ENCODE measurements around the gene COX5A.

The COX5A gene

GRCh38 chr15:74937590-74938371 is at the start of gene COX5A:
TSS of gene COX5A (minus strand) at chr15:74938073. CDS start at chr15:74938014, 59 bp downstream.
- Histone ChIP-seq H3K9ac (ENCODE audit: low read depth in 1 of 2, low read length in 2 of 2) (peak within 1 kb of the TSS; percentile 79 to 85), H3K27me3 (ENCODE audit: control insufficient read depth in 1 of 2, insufficient read depth in 2 of 2, low read length in 2 of 2) (no peaks in the 10 kb centered on the region), H3K9me3 (ENCODE audit: control insufficient read depth in 1 of 2, low read length in 2 of 2) (no peaks in the 10 kb centered on the region), H3K4me3 (ENCODE audit: low read depth in 1 of 2, low read length in 2 of 2) (peak within 1 kb of the TSS; percentile 82 to 89), H3K4me1 (ENCODE audit: control insufficient read depth in 1 of 2, insufficient read depth in 2 of 2, low read length in 2 of 2) (peaks cover 13 to 30% of the 10 kb centered on the region in 2 donors), H3K36me3 (ENCODE audit: control insufficient read depth in 1 of 2, insufficient read depth in 2 of 2, low read length in 2 of 2) (no peaks in the 10 kb centered on the region), H3K27ac (ENCODE audit: low read depth, low read length) (peak within 1 kb of the TSS; percentile 99)

- Histone ChIP-seq H3K4me1 (ENCODE audit: control insufficient read depth in 1 of 2, insufficient read depth in 2 of 2, low read length in 2 of 2) (no peaks in the 10 kb centered on the region), H3K9me3 (ENCODE audit: control insufficient read depth in 1 of 2, low read length in 2 of 2) (no peaks in the 10 kb centered on the region), H3K27ac (ENCODE audit: low read depth, low read length) (no peak overlapping the region)
Observed at GRCh38 chr15:74983725-74984231, 45.9 kb upstream of the COX5A start.

GRCh38 chr15:74982183-74982582 is 44.3 kb upstream of the COX5A start:
- H3K27ac ChIP-seq (ENCODE audit: low read depth, low read length), result no peak overlapping the region
- H3K9me3 ChIP-seq (ENCODE audit: control insufficient read depth in 1 of 2, low read length in 2 of 2), result no peaks in the 10 kb centered on the region
- no peaks in the 10 kb centered on the region for H3K4me1 ChIP-seq (ENCODE audit: control insufficient read depth in 1 of 2, insufficient read depth in 2 of 2, low read length in 2 of 2)
- H3K27me3 ChIP-seq (ENCODE audit: control insufficient read depth in 1 of 2, insufficient read depth in 2 of 2, low read length in 2 of 2), result no peaks in the 10 kb centered on the region
- no peaks in the 10 kb centered on the region for H3K36me3 ChIP-seq (ENCODE audit: control insufficient read depth in 1 of 2, insufficient read depth in 2 of 2, low read length in 2 of 2)
- no peak overlapping the region for H3K4me3 ChIP-seq (ENCODE audit: low read depth in 1 of 2, low read length in 2 of 2)
- H3K9ac ChIP-seq (ENCODE audit: low read depth in 1 of 2, low read length in 2 of 2), result no peak overlapping the region

More at GRCh38 chr15:74983725-74984231, 45.9 kb upstream of the COX5A start:
- Histone ChIP-seq H3K27me3 (ENCODE audit: control insufficient read depth in 1 of 2, insufficient read depth in 2 of 2, low read length in 2 of 2) (no peaks in the 10 kb centered on the region), H3K36me3 (ENCODE audit: control insufficient read depth in 1 of 2, insufficient read depth in 2 of 2, low read length in 2 of 2) (no peaks in the 10 kb centered on the region), H3K4me3 (ENCODE audit: low read depth in 1 of 2, low read length in 2 of 2) (no peak overlapping the region), H3K9ac (ENCODE audit: low read depth in 1 of 2, low read length in 2 of 2) (no peak overlapping the region)

GRCh38 chr15:74978503-74978902 is 40.6 kb upstream of the COX5A start:
- Histone ChIP-seq H3K36me3 (ENCODE audit: control insufficient read depth in 1 of 2, insufficient read depth in 2 of 2, low read length in 2 of 2) (no peaks in the 10 kb centered on the region), H3K9ac (ENCODE audit: low read depth in 1 of 2, low read length in 2 of 2) (no peak overlapping the region), H3K27ac (ENCODE audit: low read depth, low read length) (no peak overlapping the region), H3K9me3 (ENCODE audit: control insufficient read depth in 1 of 2, low read length in 2 of 2) (no peaks in the 10 kb centered on the region), H3K4me3 (ENCODE audit: low read depth in 1 of 2, low read length in 2 of 2) (no peak overlapping the region), H3K4me1 (ENCODE audit: control insufficient read depth in 1 of 2, insufficient read depth in 2 of 2, low read length in 2 of 2) (no peaks in the 10 kb centered on the region), H3K27me3 (ENCODE audit: control insufficient read depth in 1 of 2, insufficient read depth in 2 of 2, low read length in 2 of 2) (no peaks in the 10 kb centered on the region)

- no peaks in the 10 kb centered on the region for H3K36me3 ChIP-seq (ENCODE audit: control insufficient read depth in 1 of 2, insufficient read depth in 2 of 2, low read length in 2 of 2)
- H3K9me3 ChIP-seq (ENCODE audit: control insufficient read depth in 1 of 2, low read length in 2 of 2), result no peaks in the 10 kb centered on the region
- no peaks in the 10 kb centered on the region for H3K4me1 ChIP-seq (ENCODE audit: control insufficient read depth in 1 of 2, insufficient read depth in 2 of 2, low read length in 2 of 2)
- H3K27me3 ChIP-seq (ENCODE audit: control insufficient read depth in 1 of 2, insufficient read depth in 2 of 2, low read length in 2 of 2), result no peaks in the 10 kb centered on the region
- no peak overlapping the region for H3K4me3 ChIP-seq (ENCODE audit: low read depth in 1 of 2, low read length in 2 of 2)
- H3K27ac ChIP-seq (ENCODE audit: low read depth, low read length), result no peak overlapping the region
- no peak overlapping the region for H3K9ac ChIP-seq (ENCODE audit: low read depth in 1 of 2, low read length in 2 of 2)
Observed at GRCh38 chr15:74978077-74978476, 40.2 kb upstream of the COX5A start.

GRCh38 chr15:74977599-74977998 is 39.7 kb upstream of the COX5A start:
- Histone ChIP-seq H3K27me3 (ENCODE audit: control insufficient read depth in 1 of 2, insufficient read depth in 2 of 2, low read length in 2 of 2) (no peaks in the 10 kb centered on the region), H3K36me3 (ENCODE audit: control insufficient read depth in 1 of 2, insufficient read depth in 2 of 2, low read length in 2 of 2) (no peaks in the 10 kb centered on the region), H3K4me3 (ENCODE audit: low read depth in 1 of 2, low read length in 2 of 2) (no peak overlapping the region), H3K27ac (ENCODE audit: low read depth, low read length) (no peak overlapping the region), H3K4me1 (ENCODE audit: control insufficient read depth in 1 of 2, insufficient read depth in 2 of 2, low read length in 2 of 2) (no peaks in the 10 kb centered on the region), H3K9ac (ENCODE audit: low read depth in 1 of 2, low read length in 2 of 2) (no peak overlapping the region), H3K9me3 (ENCODE audit: control insufficient read depth in 1 of 2, low read length in 2 of 2) (no peaks in the 10 kb centered on the region)

- Histone ChIP-seq H3K9me3 (ENCODE audit: control insufficient read depth in 1 of 2, low read length in 2 of 2) (no peaks in the 10 kb centered on the region), H3K9ac (ENCODE audit: low read depth in 1 of 2, low read length in 2 of 2) (no peak overlapping the region), H3K27me3 (ENCODE audit: control insufficient read depth in 1 of 2, insufficient read depth in 2 of 2, low read length in 2 of 2) (no peaks in the 10 kb centered on the region), H3K36me3 (ENCODE audit: control insufficient read depth in 1 of 2, insufficient read depth in 2 of 2, low read length in 2 of 2) (no peaks in the 10 kb centered on the region), H3K4me1 (ENCODE audit: control insufficient read depth in 1 of 2, insufficient read depth in 2 of 2, low read length in 2 of 2) (no peaks in the 10 kb centered on the region), H3K4me3 (ENCODE audit: low read depth in 1 of 2, low read length in 2 of 2) (no peak overlapping the region), H3K27ac (ENCODE audit: low read depth, low read length) (no peak overlapping the region)
Observed at GRCh38 chr15:74976159-74976558, 38.3 kb upstream of the COX5A start.

- H3K9me3 ChIP-seq (ENCODE audit: control insufficient read depth in 1 of 2, low read length in 2 of 2), result no peaks in the 10 kb centered on the region
- H3K27ac ChIP-seq (ENCODE audit: low read depth, low read length), result no peak overlapping the region
- H3K4me1 ChIP-seq (ENCODE audit: control insufficient read depth in 1 of 2, insufficient read depth in 2 of 2, low read length in 2 of 2), result no peaks in the 10 kb centered on the region
- no peaks in the 10 kb centered on the region for H3K27me3 ChIP-seq (ENCODE audit: control insufficient read depth in 1 of 2, insufficient read depth in 2 of 2, low read length in 2 of 2)
- no peaks in the 10 kb centered on the region for H3K36me3 ChIP-seq (ENCODE audit: control insufficient read depth in 1 of 2, insufficient read depth in 2 of 2, low read length in 2 of 2)
- H3K9ac ChIP-seq (ENCODE audit: low read depth in 1 of 2, low read length in 2 of 2), result no peak overlapping the region
- no peak overlapping the region for H3K4me3 ChIP-seq (ENCODE audit: low read depth in 1 of 2, low read length in 2 of 2)
Observed at GRCh38 chr15:74967670-74968069, 29.8 kb upstream of the COX5A start.

- Histone ChIP-seq H3K4me1 (ENCODE audit: control insufficient read depth in 1 of 2, insufficient read depth in 2 of 2, low read length in 2 of 2) (peaks cover 0 to 6% of the 10 kb centered on the region in 2 donors), H3K9ac (ENCODE audit: low read depth in 1 of 2, low read length in 2 of 2) (no peak overlapping the region), H3K27me3 (ENCODE audit: control insufficient read depth in 1 of 2, insufficient read depth in 2 of 2, low read length in 2 of 2) (no peaks in the 10 kb centered on the region), H3K9me3 (ENCODE audit: control insufficient read depth in 1 of 2, low read length in 2 of 2) (no peaks in the 10 kb centered on the region), H3K4me3 (ENCODE audit: low read depth in 1 of 2, low read length in 2 of 2) (no peak overlapping the region), H3K36me3 (ENCODE audit: control insufficient read depth in 1 of 2, insufficient read depth in 2 of 2, low read length in 2 of 2) (no peaks in the 10 kb centered on the region), H3K27ac (ENCODE audit: low read depth, low read length) (no peak overlapping the region)
Observed at GRCh38 chr15:74964794-74965193, 26.9 kb upstream of the COX5A start.

- Histone ChIP-seq H3K4me3 (ENCODE audit: low read depth in 1 of 2, low read length in 2 of 2) (no peak overlapping the region), H3K4me1 (ENCODE audit: control insufficient read depth in 1 of 2, insufficient read depth in 2 of 2, low read length in 2 of 2) (peaks cover 10 to 13% of the 10 kb centered on the region in 2 donors), H3K27me3 (ENCODE audit: control insufficient read depth in 1 of 2, insufficient read depth in 2 of 2, low read length in 2 of 2) (peaks cover 6 to 8% of the 10 kb centered on the region in 2 donors), H3K27ac (ENCODE audit: low read depth, low read length) (no peak overlapping the region), H3K36me3 (ENCODE audit: control insufficient read depth in 1 of 2, insufficient read depth in 2 of 2, low read length in 2 of 2) (no peaks in the 10 kb centered on the region), H3K9ac (ENCODE audit: low read depth in 1 of 2, low read length in 2 of 2) (no peak overlapping the region), H3K9me3 (ENCODE audit: control insufficient read depth in 1 of 2, low read length in 2 of 2) (no peaks in the 10 kb centered on the region)
Observed at GRCh38 chr15:74963213-74963612, 25.3 kb upstream of the COX5A start.

All from duodenal mucosa (tissue), 2 donors.